Activated effector memory CD4-positive, alpha-beta T cell treated with anti-CD3 and anti-CD28 coated beads, Interleukin-2, amount 50 U/mL, for 16 hours (primary cell): ENCODE results near the gene EFS.
A peak's percentile ranks its signal among the peaks of the same experiment; 100 is the strongest.

ENCODE experiments used
- DNase-seq: peaks from one replicate; pipeline ENCODE4 v3.0.0-alpha.2; 2020

Gene EFS

DNA sequence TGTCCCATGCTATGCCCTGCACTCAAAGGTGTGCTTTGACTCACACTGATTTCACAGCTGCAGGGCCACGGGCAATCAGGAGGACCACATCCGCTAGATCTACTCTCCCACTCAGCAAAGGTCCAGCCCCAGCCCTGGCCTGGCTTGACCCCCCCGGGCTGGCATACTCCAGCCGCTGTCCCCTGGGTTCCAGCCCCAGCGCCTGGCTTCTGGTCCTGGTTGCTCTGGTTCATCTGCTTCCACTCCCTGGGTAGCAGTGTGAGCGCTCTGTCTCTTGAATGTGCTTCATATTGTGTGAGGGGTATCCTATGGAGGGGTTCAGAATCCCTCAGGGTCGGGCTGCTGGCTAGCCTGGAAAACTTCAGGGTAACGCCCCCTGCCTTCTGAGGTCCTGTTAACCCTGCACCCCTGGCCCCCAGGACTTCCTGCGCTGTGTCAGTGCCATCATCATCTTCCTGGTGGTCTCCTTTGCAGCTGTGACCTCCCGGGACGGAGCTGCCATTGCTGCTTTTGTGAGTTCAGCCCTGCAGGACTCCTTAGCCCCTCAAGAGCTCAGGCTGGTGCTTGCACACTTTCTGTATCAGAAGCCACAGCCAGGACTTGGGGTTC lies 13.7 kb upstream of the EFS start:
- no peak for DNase-seq

- DNase-seq = no peak
Observed at GRCh38 chr14:23377573-23378563, 12.9 kb upstream of the EFS start.

GRCh38 chr14:23377198-23377550 lies 12.2 kb upstream of the EFS start:
- DNase-seq = no peak

GRCh38 chr14:23376482-23377197 lies 11.7 kb upstream of the EFS start, which contains the start of gene CMTM5:
TSS of gene CMTM5 (plus strand) at chr14:23377046. CDS start at chr14:23377252, 206 bp downstream.
- no peak for DNase-seq

GRCh38 chr14:23375527-23376251 lies 10.7 kb upstream of the EFS start:
- DNase-seq = no peak

GRCh38 chr14:23373041-23373440 lies 8.1 kb upstream of the EFS start:
- DNase-seq = no peak

- DNase-seq = no peak
Observed at GRCh38 chr14:23372509-23372908, 7.5 kb upstream of the EFS start, which contains the start of gene IL25. TSS of gene IL25 (plus strand) at chr14:23372809.

DNA sequence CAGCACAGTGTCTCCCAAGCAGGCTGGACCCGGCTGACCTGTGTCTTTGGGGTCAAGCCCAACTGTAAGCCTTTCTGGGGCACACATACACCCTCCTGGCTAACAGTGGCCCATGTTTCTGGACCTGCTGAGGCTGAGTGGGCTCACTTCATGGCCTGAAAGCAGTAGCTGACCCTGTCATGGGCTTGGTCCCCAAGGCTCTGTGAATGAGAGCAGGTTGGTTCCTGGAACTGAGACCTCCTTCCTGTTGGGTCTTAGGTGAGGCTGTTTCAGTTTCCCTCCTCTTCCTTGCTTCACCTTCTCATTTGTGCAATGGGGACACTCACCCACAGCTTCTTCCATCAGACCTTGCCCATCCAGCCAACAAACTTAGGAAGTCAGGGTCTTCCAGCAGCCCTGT lies 6.9 kb upstream of the EFS start:
- no peak for DNase-seq

DNA sequence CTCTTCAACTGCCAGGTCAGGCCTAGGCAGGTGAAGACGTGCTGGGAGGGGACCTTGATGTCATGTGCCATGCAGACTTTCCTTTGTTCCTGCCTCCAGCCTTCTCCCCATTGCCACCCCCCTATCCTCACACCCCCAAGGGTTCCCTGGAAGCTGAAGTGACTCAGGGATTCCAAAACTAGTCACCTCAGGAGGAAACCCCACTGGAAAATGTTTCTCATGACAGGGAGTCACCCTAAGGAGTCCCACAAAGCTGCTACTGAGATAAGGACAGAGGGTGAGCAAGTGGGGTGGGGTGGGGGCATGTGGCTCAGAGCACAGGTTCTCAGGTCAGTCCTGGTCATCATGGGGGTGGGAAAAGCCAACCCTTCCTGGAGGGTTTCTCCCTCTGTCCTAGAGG lies 5.2 kb upstream of the EFS start:
- no peak for DNase-seq

DNA sequence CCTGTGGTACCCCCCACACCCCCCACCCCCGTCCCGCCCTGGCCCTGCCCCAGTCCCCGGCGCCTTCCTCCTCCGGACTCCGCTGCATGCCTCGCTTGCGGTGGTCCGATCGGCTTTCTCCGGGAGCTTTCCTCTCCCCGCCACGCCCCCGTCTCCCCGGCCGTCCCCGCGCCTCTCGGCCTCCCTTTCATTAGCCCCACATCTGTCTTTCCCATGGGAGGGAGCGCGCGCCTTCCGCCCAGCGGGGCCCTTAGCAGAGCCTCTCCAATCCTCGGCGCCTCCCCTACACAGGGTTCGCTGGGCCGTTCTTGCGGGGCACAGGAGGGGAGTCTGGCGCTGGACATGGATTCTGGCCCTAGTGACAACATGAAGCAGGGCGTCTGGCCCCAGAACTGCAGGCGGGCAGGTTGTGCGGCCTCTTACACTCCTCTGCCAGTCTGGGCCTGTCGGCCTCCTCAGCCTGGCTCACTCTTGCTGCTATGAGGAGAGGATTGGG lies 1.5 kb upstream of the EFS start:
- peak; percentile 48 for DNase-seq

GRCh38 chr14:23365732-23366425 lies 907 bp upstream of the EFS start:
- peak; percentile 49 for DNase-seq

- DNase-seq = no peak
Observed at GRCh38 chr14:23364164-23365035, 572 bp downstream of the EFS start.

GRCh38 chr14:23362200-23362599 lies 2.8 kb downstream of the EFS start:
- peak; percentile 1 for DNase-seq

DNA sequence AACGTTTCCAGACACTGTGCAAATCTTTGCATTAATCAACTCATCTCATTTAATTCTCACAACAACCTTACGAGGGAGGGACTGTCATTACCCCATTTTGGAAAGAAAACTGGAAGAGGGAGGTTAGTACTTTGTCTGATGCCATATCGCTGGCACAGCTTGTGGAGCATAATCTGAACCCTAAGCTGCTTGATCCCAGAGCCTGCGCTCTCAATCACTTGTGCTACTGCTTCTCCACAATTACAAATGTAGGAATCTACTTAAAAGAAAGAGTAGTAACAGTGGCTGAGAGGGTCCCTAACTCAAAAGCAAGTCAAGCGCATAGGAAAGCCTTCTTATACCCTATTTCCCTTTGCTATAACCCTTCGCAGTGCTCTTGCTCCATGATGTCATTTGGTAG lies 3.2 kb downstream of the EFS start:
- DNase-seq = no peak

GRCh38 chr14:23361320-23361719 lies 3.7 kb downstream of the EFS start:
- DNase-seq = peak; percentile 13

- DNase-seq = peak; percentile 56
Observed at GRCh38 chr14:23360496-23360895, 4.5 kb downstream of the EFS start.

DNA sequence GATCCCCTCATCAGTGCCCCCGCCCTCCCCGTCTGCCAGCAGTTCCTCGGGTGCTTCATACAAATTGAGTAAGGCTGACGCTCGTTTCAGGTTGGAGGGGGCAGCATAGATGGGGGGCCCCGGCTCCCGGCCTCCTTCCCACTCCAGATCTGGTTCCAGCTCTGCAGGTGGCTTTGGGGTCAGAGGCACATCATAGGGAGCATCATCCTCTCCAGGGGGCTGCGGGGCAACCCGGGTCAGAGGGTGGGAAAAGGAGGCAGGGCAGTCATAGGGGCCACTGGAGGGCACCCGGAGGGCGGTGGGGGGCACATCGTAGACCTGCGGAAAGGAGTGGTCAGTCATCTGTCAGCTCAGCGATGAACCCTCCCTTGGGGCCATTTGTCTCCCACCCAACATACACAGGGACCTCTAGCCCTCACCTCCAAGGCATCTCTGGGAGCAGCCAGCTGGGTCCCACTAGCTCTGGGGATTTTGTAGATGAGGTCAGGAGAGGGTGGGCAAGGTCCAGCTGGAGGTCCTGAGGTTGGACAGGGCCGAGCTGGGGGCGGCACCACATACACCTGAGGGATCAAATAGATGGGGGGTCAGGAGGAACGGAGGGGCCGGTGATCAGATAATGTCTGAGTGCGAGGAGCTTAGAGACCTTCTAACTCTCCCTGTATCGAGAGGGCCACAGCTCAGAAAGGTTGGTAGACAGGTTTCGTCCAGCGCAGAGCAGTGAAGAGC lies 5.1 kb downstream of the EFS start:
- peak; percentile 50 for DNase-seq

GRCh38 chr14:23359167-23359626 lies 5.8 kb downstream of the EFS start:
- DNase-seq = no peak

DNA sequence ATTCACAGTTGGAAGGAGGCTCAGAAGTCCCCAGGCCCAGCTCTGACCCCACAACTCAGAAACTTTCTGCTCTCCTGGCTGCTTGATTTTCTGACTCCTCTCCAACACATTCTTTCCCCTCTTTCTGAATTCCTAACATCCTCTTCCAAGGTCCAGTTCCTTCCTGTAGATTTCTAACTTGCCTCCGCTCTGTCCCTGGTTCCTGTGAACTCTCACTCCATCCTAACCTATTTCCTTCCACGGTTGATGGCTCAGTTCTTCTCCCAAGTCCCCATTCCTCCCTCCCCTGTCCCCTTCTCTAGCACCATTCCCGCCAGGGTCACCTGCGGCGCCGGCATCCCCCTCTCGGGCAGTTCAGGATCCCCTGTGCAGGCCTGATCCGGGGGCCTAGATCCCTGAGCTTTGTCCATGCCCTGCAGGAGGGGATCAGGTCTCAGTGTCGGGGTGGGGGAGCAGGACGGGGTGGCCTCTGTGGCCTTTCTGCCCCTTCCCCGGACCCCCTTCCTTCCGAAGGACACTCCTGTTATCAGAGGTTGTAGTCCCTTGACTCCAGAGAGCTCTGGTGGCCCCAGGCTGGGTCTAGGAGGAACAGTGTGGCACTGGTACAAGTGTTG lies 6.3 kb downstream of the EFS start:
- peak; percentile 45 for DNase-seq

- DNase-seq = no peak
Observed at GRCh38 chr14:23358042-23358441, 6.9 kb downstream of the EFS start.
